Stomach (tissue), 4 donors: Measurements from ENCODE around the gene PPP1R12C.

Source experiments
- POLR2A ChIP-seq, 4 donors: fragments of 450-650 bp; IDR thresholded peaks; one replicate each; pipeline ENCODE4 v1.6.1; 2016; ENCODE audit warnings: antibody characterized with exemption in 4 of 4, control low read depth in 2 of 4, mild to moderate bottlenecking in 1 of 4, moderate library complexity in 1 of 4
- POLR2AphosphoS5 ChIP-seq, 3 donors: sonication (generic); formaldehyde crosslinking; IDR thresholded peaks; one replicate each; pipeline ENCODE4 v1.6.1; 2016; ENCODE audit warnings: antibody characterized with exemption in 3 of 3
- TF ChIP-seq, protein P1 (sequence below), 7 experiments: fragments of 450-650 bp in 4 of 7; fragments of 200-600 bp in 3 of 7; sonication (generic) in 3 of 7; IDR thresholded peaks; one replicate each; pipeline ENCODE4 v1.5.1; 2016 to 2019; ENCODE audit warnings: antibody characterized with exemption in 7 of 7, control low read depth in 2 of 7, mild to moderate bottlenecking in 1 of 7

DNA sequence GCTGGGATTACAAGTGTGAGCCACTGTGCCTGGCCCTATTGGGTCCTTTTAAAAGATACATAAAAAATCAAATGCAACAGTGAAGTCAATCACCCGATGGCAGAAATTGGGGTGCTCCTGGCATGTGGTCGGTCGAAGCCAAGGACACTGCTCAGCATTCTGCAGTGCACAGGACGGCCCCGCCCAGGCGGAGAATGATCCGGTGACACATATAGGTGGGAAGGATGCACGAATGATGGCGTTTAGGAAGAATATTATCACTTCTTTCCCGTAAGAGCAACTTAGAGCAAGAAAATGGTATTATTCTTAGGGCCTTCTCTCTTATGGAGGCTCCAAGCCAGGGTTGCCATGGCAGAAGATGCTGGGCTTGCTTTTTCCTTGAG lies 76.2 kb downstream of the PPP1R12C start:
- TF ChIP-seq POLR2A (IDR thresholded peaks at IDR 0.05) (no peak), POLR2AphosphoS5 (IDR thresholded peaks at IDR 0.05) (no peak)
- TF ChIP-seq, protein P1, sequence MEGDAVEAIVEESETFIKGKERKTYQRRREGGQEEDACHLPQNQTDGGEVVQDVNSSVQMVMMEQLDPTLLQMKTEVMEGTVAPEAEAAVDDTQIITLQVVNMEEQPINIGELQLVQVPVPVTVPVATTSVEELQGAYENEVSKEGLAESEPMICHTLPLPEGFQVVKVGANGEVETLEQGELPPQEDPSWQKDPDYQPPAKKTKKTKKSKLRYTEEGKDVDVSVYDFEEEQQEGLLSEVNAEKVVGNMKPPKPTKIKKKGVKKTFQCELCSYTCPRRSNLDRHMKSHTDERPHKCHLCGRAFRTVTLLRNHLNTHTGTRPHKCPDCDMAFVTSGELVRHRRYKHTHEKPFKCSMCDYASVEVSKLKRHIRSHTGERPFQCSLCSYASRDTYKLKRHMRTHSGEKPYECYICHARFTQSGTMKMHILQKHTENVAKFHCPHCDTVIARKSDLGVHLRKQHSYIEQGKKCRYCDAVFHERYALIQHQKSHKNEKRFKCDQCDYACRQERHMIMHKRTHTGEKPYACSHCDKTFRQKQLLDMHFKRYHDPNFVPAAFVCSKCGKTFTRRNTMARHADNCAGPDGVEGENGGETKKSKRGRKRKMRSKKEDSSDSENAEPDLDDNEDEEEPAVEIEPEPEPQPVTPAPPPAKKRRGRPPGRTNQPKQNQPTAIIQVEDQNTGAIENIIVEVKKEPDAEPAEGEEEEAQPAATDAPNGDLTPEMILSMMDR (IDR thresholded peaks at IDR 0.05): no peak
